H1 (cell line): ENCODE results near the gene ZNF524. TPM values are rescaled to one million over a fixed set of nuclear protein-coding genes. Genes with fewer than 3 reads are reported as not detected.
A peak's percentile ranks its signal among the peaks of the same experiment; 100 is the strongest.

Experiments
- CTCF ChIA-PET: fragments of 300-600 bp; sonication (Branson Sonifier 250); formaldehyde crosslinking; loops from one replicate; lab custom pipeline; 2021; ENCODE audit not compliant: partially characterized antibody; lab: Charles Lee
- POLR2A ChIA-PET: fragments of 300-600 bp; sonication (Branson Sonifier 250); formaldehyde crosslinking; loops from one replicate; lab custom pipeline; 2021; ENCODE audit warnings: inconsistent platforms; ENCODE audit not compliant: partially characterized antibody; lab: Charles Lee
- DNase-seq, 2 experiments: peaks; one replicate each; pipeline versions ENCODE4 v3.0.0 to v3.0.0-alpha.2; 2010 to 2022; ENCODE audit warnings: low spot score in 2 of 2, low read depth in 1 of 2, mixed read lengths in 1 of 2
- FAIRE-seq: peaks from 2 replicates; lab custom pipeline; 2011; peaks lifted over from hg19 to GRCh38; lab: Jason Lieb, UNC
- H2AFZ ChIP-seq: 2 replicates; pipeline ENCODE4 v1.8.1; 2012; ENCODE audit warnings: low read length, inconsistent platforms
- H2AK5ac ChIP-seq: 2 replicates; pipeline ENCODE4 v1.6.1; 2013; ENCODE audit warnings: low read depth, low read length
- H2BK120ac ChIP-seq: replicated peaks from 2 replicates; pipeline ENCODE3; 2013; ENCODE audit warnings: low read depth, low read length, inconsistent platforms
- H2BK12ac ChIP-seq: 2 replicates; pipeline ENCODE4 v1.6.1; 2013; ENCODE audit warnings: low read depth, low read length
- H2BK15ac ChIP-seq: 2 replicates; pipeline ENCODE4 v1.6.1; 2013; ENCODE audit warnings: low read length
- H2BK20ac ChIP-seq: 2 replicates; pipeline ENCODE4 v1.6.1; 2013; ENCODE audit warnings: low read length
- H2BK5ac ChIP-seq: 2 replicates; pipeline ENCODE4 v1.6.1; 2013; ENCODE audit warnings: low read depth, low read length
- H3K14ac ChIP-seq: 2 replicates; pipeline ENCODE4 v1.6.1; 2013; ENCODE audit warnings: inconsistent platforms; ENCODE audit not compliant: insufficient read length
- H3K18ac ChIP-seq: 2 replicates; pipeline ENCODE4 v1.6.1; 2013; ENCODE audit warnings: low read length; ENCODE audit errors: extremely low read depth
- H3K23ac ChIP-seq: 2 replicates; pipeline ENCODE4 v1.6.1; 2013; ENCODE audit warnings: inconsistent platforms; ENCODE audit not compliant: insufficient read length
- H3K23me2 ChIP-seq: 2 replicates; pipeline ENCODE4 v1.6.1; 2013; ENCODE audit warnings: low read depth, low read length
- H3K27ac ChIP-seq: 2 replicates; pipeline ENCODE4 v1.6.1; 2011; ENCODE audit warnings: low read depth, low read length, inconsistent platforms
- H3K27me3 ChIP-seq, 4 experiments: replicated peaks in 1 of 4; 1 replicate in 1 of 4; 2 replicates in 3 of 4; pipeline versions ENCODE4 v1.6.1 to v1.8.1; 2011 to 2013; ENCODE audit warnings: low read length in 3 of 4, mild to moderate bottlenecking in 3 of 4, inconsistent platforms in 2 of 4, mixed read lengths in 2 of 4, moderate library complexity in 1 of 4; ENCODE audit not compliant: control insufficient read depth in 3 of 4, insufficient read depth in 3 of 4; ENCODE audit errors: extremely low read depth in 1 of 4
- H3K36me3 ChIP-seq, 4 experiments: 2 replicates each; pipeline versions ENCODE4 v1.6.1 to v1.8.1; 2011 to 2013; ENCODE audit warnings: mild to moderate bottlenecking in 4 of 4, low read length in 3 of 4, moderate library complexity in 2 of 4, control low read depth in 1 of 4, inconsistent platforms in 1 of 4; ENCODE audit not compliant: insufficient read depth in 4 of 4, control insufficient read depth in 2 of 4
- H3K4ac ChIP-seq: replicated peaks from 2 replicates; pipeline ENCODE3; 2013; ENCODE audit warnings: low read length, low read depth, mixed read lengths, inconsistent platforms; ENCODE audit not compliant: insufficient read length
- H3K4me1 ChIP-seq, 4 experiments: replicated peaks in 1 of 4; 1 replicate in 1 of 4; 2 replicates in 3 of 4; pipeline versions ENCODE4 v1.6.1 to v1.8.1; 2011 to 2013; ENCODE audit warnings: low read length in 3 of 4, inconsistent platforms in 2 of 4, mixed read lengths in 1 of 4; ENCODE audit not compliant: insufficient read depth in 4 of 4, control insufficient read depth in 3 of 4
- H3K4me2 ChIP-seq, 2 experiments: 2 replicates each; pipeline versions ENCODE4 v1.6.1 to v1.8.1; 2011 to 2013; ENCODE audit warnings: low read depth in 2 of 2, low read length in 2 of 2, control low read depth in 1 of 2, inconsistent platforms in 1 of 2, mild to moderate bottlenecking in 1 of 2; ENCODE audit not compliant: insufficient read depth in 1 of 2
- H3K4me3 ChIP-seq, 4 experiments: fragments of 200-600, 300-600 bp in 1 of 4; sonication (generic), shearing (Covaris generic), sonication (Bioruptor Twin) in 1 of 4; 2 replicates each; pipeline versions ENCODE4 v1.5.1 to v1.8.1; 2011 to 2016; ENCODE audit warnings: low read length in 4 of 4, low read depth in 3 of 4, control low read depth in 2 of 4, inconsistent platforms in 2 of 4, mild to moderate bottlenecking in 2 of 4, mixed read lengths in 1 of 4, moderate library complexity in 1 of 4; ENCODE audit not compliant: insufficient read depth in 2 of 4; ENCODE audit errors: extremely low read depth in 1 of 4
- H3K56ac ChIP-seq: replicated peaks from 2 replicates; pipeline ENCODE3; 2013; ENCODE audit warnings: low read depth, mild to moderate bottlenecking, mixed read lengths, low read length, inconsistent platforms; ENCODE audit not compliant: insufficient read length
- H3K79me1 ChIP-seq: 2 replicates; pipeline ENCODE4 v1.6.1; 2013; ENCODE audit warnings: low read depth, low read length, control low read depth
- H3K79me2 ChIP-seq, 2 experiments: 2 replicates each; pipeline versions ENCODE4 v1.6.1 to v1.8.1; 2012 to 2013; ENCODE audit warnings: low read length in 2 of 2, mild to moderate bottlenecking in 2 of 2, inconsistent platforms in 1 of 2; ENCODE audit not compliant: insufficient read depth in 2 of 2, control insufficient read depth in 1 of 2
- H3K9ac ChIP-seq, 4 experiments: replicated peaks in 1 of 4; 1 replicate in 1 of 4; 2 replicates in 3 of 4; pipeline versions ENCODE4 v1.6.1 to v1.8.1; 2011 to 2013; ENCODE audit warnings: low read depth in 3 of 4, low read length in 3 of 4, control low read depth in 2 of 4, mild to moderate bottlenecking in 2 of 4, moderate library complexity in 2 of 4, inconsistent platforms in 1 of 4; ENCODE audit errors: extremely low read depth in 1 of 4
- H3K9me3 ChIP-seq, 2 experiments: 2 replicates each; pipeline versions ENCODE4 v1.6.1 to v1.8.1; 2012 to 2013; ENCODE audit warnings: mild to moderate bottlenecking in 2 of 2, moderate library complexity in 2 of 2, control low read depth in 1 of 2, inconsistent platforms in 1 of 2, low read depth in 1 of 2, low read length in 1 of 2, mixed read lengths in 1 of 2; ENCODE audit not compliant: insufficient read depth in 2 of 2
- H4K20me1 ChIP-seq, 2 experiments: replicated peaks in 1 of 2; 2 replicates each; pipeline versions ENCODE3 to v1.8.1; 2011 to 2013; ENCODE audit warnings: inconsistent platforms in 2 of 2, low read length in 2 of 2, mild to moderate bottlenecking in 1 of 2; ENCODE audit not compliant: insufficient read depth in 2 of 2, control insufficient read depth in 1 of 2
- H4K5ac ChIP-seq: 2 replicates; pipeline ENCODE4 v1.6.1; 2013; ENCODE audit warnings: low read length, low read depth, mixed read lengths, inconsistent platforms; ENCODE audit not compliant: insufficient read length
- H4K8ac ChIP-seq: 2 replicates; pipeline ENCODE4 v1.8.0; 2013; ENCODE audit warnings: mild to moderate bottlenecking, moderate library complexity, low read length, inconsistent platforms; ENCODE audit not compliant: insufficient read depth; ENCODE audit errors: extremely low read depth
- H4K91ac ChIP-seq: replicated peaks from 2 replicates; pipeline ENCODE3; 2013; ENCODE audit warnings: low read length, mixed read lengths, inconsistent platforms; ENCODE audit not compliant: insufficient read length
- ATF3 ChIP-seq: IDR thresholded peaks from 2 replicates; pipeline ENCODE4 v1.6.1; 2011; ENCODE audit warnings: low read depth, mild to moderate bottlenecking, low read length; ENCODE audit not compliant: insufficient read depth
- BACH1 ChIP-seq: IDR thresholded peaks from 2 replicates; pipeline ENCODE4 v1.6.1; 2012; ENCODE audit warnings: low read length, improper control_type of control experiment
- EZH2 ChIP-seq: fragments of 200-600 bp; sonication (generic); IDR thresholded peaks from 2 replicates; pipeline ENCODE4 v1.7.1; 2012; ENCODE audit warnings: low read depth, mild to moderate bottlenecking, moderate library complexity, low read length, inconsistent platforms; ENCODE audit not compliant: severe bottlenecking
- HDAC2 ChIP-seq, 2 experiments: fragments of 300-600 bp in 1 of 2; sonication (generic) in 1 of 2; IDR thresholded peaks; 2 replicates each; pipeline ENCODE4 v1.6.1; 2011 to 2012; ENCODE audit warnings: low read depth in 2 of 2, low read length in 2 of 2, mild to moderate bottlenecking in 2 of 2, moderate library complexity in 2 of 2, borderline replicate concordance in 1 of 2, inconsistent platforms in 1 of 2
- JUN ChIP-seq: IDR thresholded peaks from 2 replicates; pipeline ENCODE4 v1.6.1; 2011; ENCODE audit warnings: low read depth, mild to moderate bottlenecking, improper control_type of control experiment, low read length
- MAX ChIP-seq: IDR thresholded peaks from 2 replicates; pipeline ENCODE4 v1.6.1; 2012; ENCODE audit warnings: inconsistent platforms
- PHF8 ChIP-seq: fragments of 200-600 bp; sonication (generic); conservative IDR thresholded peaks from 2 replicates; pipeline ENCODE4 v1.7.1; 2012; ENCODE audit warnings: low read depth, mild to moderate bottlenecking, inconsistent platforms, low read length, moderate library complexity
- RAD21 ChIP-seq, 2 experiments: IDR thresholded peaks in 1 of 2; conservative IDR thresholded peaks in 1 of 2; 2 replicates each; pipeline ENCODE4 v1.6.1; 2011; ENCODE audit warnings: low read depth in 2 of 2, low read length in 2 of 2, improper control_type of control experiment in 1 of 2, inconsistent platforms in 1 of 2, mild to moderate bottlenecking in 1 of 2, moderate library complexity in 1 of 2
- SIX5 ChIP-seq: IDR thresholded peaks from 2 replicates; pipeline ENCODE4 v1.6.1; 2011; ENCODE audit warnings: mild to moderate bottlenecking, low read depth, low read length
- SP4 ChIP-seq: IDR thresholded peaks from 2 replicates; pipeline ENCODE4 v1.6.1; 2012; ENCODE audit warnings: low read length, inconsistent platforms
- SRF ChIP-seq: IDR thresholded peaks from 2 replicates; pipeline ENCODE4 v1.6.1; 2011; ENCODE audit warnings: mild to moderate bottlenecking, low read depth, low read length, moderate library complexity
- YY1 ChIP-seq: IDR thresholded peaks from 2 replicates; pipeline ENCODE4 v1.6.1; 2011; ENCODE audit warnings: low read depth, mild to moderate bottlenecking, low read length
- WGBS, 2 experiments: shearing (Covaris generic) in 1 of 2; methylation state at CpG; one replicate each; pipeline versions ENCODE4 v1.1.6 to v1.1.7; 2013 to 2015; ENCODE audit warnings: low lambda C conversion rate in 2 of 2, mixed read lengths in 2 of 2, inconsistent platforms in 1 of 2, low coverage in 1 of 2, missing lambda C conversion rate in 1 of 2; ENCODE audit not compliant: insufficient replicate concordance in 2 of 2, insufficient coverage in 1 of 2, insufficient read length in 1 of 2; ENCODE audit errors: extremely low coverage in 1 of 2, missing lambda C conversion rate in 1 of 2; 5-methylcytosine and 5-hydroxymethylcytosine counted together
- polyA plus RNA-seq, 7 experiments: library from polyadenylated mRNA; depleted of rRNA in 3 of 7; stranded (reverse) in 5 of 7; unstranded in 2 of 7; fragments of >200 nt in 5 of 7; fragments of 200-250 nt in 2 of 7; gene quantifications; 1 replicate in 5 of 7; 2 replicates in 1 of 7; 4 replicates in 1 of 7; pipeline versions ENCODE4 v1.2.1 to v1.2.3, GENCODE V29; 2011 to 2013; ENCODE audit warnings: missing spikeins in 2 of 7, mixed read lengths in 2 of 7
- total RNA-seq: library from RNA; stranded (reverse); fragmentation: NEBNext Ultra II Directional; extraction: Animal tissue kit (Norgen Biotek cat#: 25700); gene quantifications from 2 replicates; pipeline ENCODE4 v1.2.1, GENCODE V29; 2021

The ZNF524 gene
- total and polyA plus RNA-seq, 2 of the 8 experiments (the other 6 are each of a cell fraction or from before 2014, with no cell fraction given): 4.4 to 4.7 TPM

DNA sequence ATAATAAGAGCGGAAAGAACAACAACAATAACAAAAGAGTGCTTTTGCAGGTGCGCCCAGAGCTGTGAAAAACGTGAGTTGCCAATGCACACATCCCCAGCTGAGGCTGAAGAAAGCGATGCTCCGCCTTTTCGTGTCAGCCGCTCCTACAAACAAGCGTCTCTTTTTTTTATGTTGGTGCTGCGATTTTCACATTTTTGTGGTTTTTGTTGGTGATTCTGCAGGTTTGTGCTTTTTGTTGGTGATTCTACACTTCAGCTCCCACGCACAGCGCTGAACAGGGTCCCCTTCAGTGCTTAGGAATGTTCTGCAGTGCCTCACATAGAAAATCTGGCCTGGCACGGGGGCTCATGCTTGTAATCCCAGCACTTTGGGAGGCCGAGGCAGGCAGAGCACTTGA, 47.5 kb upstream of the ZNF524 start:
- no peak for FAIRE-seq

More for the DNA sequence above, 47.5 kb upstream of the ZNF524 start:
- ChIA-PET POLR2A (interaction anchor here (0.6 to 1.6 kb wide), 7 partner anchors 14 to 76 kb away, joined by 3 to 5 read pairs (median 3); partner anchors contain the start of gene ZNF628), CTCF (interaction anchor here (0.6 to 1.2 kb wide), 4 partner anchors 9 to 187 kb away, joined by 3 to 4 read pairs (median 3); partner anchors contain the start of gene SBK2)
- H3K4me2 ChIP-seq: peak overlapping the region; percentile 50 to 52
- peak overlapping the region; percentile 93; the same call in 1 of the 2 replicates for H2BK20ac ChIP-seq
- H3K56ac ChIP-seq: no peak overlapping the region
- H3K23ac ChIP-seq: no peak overlapping the region
- peaks cover 2 to 10% (median 6%) of the 10 kb centered on the region in 4 experiments; a peak in 6 of 7 replicates for H3K4me1 ChIP-seq
- peak overlapping the region; percentile 63; the same call in 1 of the 2 replicates for H2AFZ ChIP-seq
- H3K36me3 ChIP-seq: no peaks in the 10 kb centered on the region
- peaks cover 0 to 3% (median 0%) of the 10 kb centered on the region in 4 experiments; a peak in 1 of 7 replicates for H3K27me3 ChIP-seq
- H3K79me1 ChIP-seq: no peaks in the 10 kb centered on the region
- H2AK5ac ChIP-seq: no peak overlapping the region
- no peak overlapping the region for H2BK5ac ChIP-seq
- H3K23me2 ChIP-seq: peaks cover 7% of the 10 kb centered on the region; the same call in 1 of the 2 replicates
- no peak overlapping the region for H3K27ac ChIP-seq
- H3K9me3 ChIP-seq: no peaks in the 10 kb centered on the region
- H4K8ac ChIP-seq: no peak overlapping the region
- no peak overlapping the region for H4K5ac ChIP-seq
- H3K79me2 ChIP-seq: no peaks in the 10 kb centered on the region
- H3K4me3 ChIP-seq: no peak overlapping the region; a peak in 1 of 8 replicates
- TF ChIP-seq SP4 (no peak), ATF3 (no peak), BACH1 (no peak), SRF (no peak), MAX (no peak), EZH2 (no peak), YY1 (no peak), PHF8 (no peak), HDAC2 (IDR thresholded peaks at IDR 0.05; ENCODE audit: borderline replicate concordance in 1 of 2, low read depth in 2 of 2, low read length in 2 of 2) (no peak), JUN (no peak), RAD21 (IDR thresholded peaks at IDR 0.05 in 1 of 2, conservative IDR thresholded peaks at IDR 0.05 in 1 of 2; ENCODE audit: low read depth in 2 of 2, low read length in 2 of 2) (no peak), SIX5 (no peak)
- no peak overlapping the region for H2BK12ac ChIP-seq
- no peaks in the 10 kb centered on the region for H4K20me1 ChIP-seq
- H3K14ac ChIP-seq: no peak overlapping the region
- H4K91ac ChIP-seq: no peak overlapping the region
- DNase-seq: no peak
- H2BK15ac ChIP-seq: no peak overlapping the region
- 0 out of 7 replicates have a peak overlapping the region, but pooled peaks of 1 of the 4 experiments have one; percentile 40 for H3K9ac ChIP-seq
- 61% methylated on average over 13 of the region's 13 CpGs; no CpG with 5 or more reads in 1 of the 2 experiments for WGBS, 2 experiments
- H2BK120ac ChIP-seq: no peak overlapping the region
- peak overlapping the region; percentile 88; the same call in 1 of the 2 replicates for H3K18ac ChIP-seq
- H3K4ac ChIP-seq: no peak overlapping the region
